COR-L47 (cell line): Measurements from ENCODE around the gene TSTD1.
A peak's percentile ranks its signal among the peaks of the same experiment; 100 is the strongest.
"Not testable (repeated sequence)": the region's sequence is repeated elsewhere in the genome, so short reads cannot be mapped to it uniquely, and the experiment has no call there.

Experiments used
- DNase-seq: peaks from one replicate; lab custom pipeline; 2025; lab: John Stamatoyannopoulos, UW

The TSTD1 gene

DNA sequence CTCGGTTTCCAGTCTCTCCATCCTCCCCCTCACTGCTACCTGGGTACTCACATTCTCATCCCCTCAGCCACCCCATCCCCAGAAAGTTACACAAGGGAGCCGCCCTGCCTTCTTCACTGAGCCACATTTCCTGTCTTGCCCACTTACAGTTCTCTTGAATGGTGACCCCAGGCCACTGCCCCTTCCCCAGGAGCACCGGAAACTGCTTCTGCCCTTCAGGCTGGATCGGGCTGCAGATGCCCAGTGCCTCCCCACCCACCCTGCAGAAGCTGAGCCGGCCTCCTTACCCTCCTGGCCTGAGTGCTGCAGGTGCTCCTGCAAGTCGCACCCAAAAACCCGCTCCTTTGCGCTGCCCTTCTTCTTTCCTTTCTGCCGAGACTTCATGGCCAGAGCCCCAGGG is 30.5 kb upstream of the TSTD1 start:
- no peak for DNase-seq

DNA sequence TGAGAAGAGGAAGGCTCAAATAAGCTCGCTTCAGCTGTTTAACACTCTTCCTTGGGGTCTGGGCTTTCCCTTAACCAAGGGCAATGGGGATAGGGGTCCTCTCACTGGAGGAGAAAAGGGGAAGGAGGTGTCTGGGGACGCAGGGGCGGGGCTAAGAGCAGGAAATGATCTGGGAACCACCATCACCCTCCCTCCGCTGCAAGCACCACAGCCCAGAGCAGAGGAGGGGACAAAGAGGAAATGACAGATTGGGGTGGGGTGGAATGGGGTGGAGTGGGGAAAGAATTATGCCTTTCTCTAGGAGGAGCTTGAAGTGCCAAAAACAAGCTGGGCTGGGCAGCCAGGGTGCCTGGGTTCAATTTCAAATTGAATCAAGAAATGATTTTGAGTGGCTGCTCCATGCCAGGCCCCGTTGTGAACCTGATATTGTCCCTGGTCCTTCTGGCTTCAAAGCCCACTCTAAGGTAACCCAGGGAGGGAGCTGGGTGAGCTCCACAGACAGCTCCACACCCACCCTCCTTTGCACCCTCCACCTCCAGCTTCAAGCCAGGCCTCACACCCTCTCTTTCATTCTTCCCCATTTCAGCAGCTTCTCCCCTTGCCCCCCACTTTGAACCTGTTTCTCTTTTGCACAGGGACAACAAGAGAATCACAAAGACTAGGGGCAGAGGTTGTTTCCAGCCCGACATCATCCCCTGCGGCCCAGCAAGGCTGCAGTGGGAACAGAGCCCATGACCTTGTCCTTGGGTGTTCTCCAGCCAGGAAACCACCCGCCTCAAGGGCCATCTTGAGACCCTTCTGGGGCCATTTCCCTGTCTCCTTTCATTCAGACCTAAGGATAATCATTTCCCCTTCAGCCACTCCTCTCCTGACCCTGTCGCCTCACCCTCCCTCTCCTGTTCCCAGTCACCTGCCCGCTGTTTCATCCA is 29.8 kb upstream of the TSTD1 start:
- no peak for DNase-seq

DNA sequence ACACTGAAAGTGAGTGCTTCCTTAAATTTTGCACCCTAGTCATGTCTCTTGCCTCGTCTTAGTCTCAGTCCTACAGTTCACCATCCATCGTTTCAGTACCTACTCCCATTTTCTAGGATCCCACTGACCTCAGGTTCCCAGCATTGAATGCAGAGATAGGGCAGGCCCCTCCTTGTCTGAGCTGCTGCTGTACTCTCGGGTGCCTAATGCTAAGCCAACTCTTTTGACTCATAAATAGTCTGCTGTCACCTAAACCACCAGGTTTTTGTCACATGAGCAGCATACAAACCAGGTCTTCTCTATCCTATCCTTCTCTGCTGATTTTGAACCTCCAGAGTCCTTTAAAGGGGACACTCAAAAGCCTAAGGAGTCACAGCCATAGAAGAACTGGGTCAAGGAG is 27.9 kb upstream of the TSTD1 start:
- no peak for DNase-seq

DNA sequence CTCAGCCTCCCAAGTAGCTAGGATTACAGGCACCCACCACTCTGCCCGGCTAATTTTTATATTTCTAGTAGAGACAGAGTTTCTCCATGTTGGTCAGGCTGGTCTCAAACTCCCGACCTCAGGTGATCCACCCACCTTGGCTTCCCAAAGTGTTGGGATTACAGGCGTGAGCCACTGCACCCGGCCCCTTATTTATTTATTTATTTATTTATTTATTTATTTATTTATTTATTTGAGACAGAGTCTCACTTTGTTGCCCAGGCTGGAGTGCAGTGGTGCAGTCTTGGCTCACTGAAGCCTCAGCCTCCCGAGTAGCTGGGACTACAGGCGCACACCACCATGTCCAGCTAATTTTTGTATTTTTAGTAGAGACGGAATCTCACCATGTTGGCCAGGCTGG is 26.9 kb upstream of the TSTD1 start:
- DNase-seq = not testable (repeated sequence)

DNA sequence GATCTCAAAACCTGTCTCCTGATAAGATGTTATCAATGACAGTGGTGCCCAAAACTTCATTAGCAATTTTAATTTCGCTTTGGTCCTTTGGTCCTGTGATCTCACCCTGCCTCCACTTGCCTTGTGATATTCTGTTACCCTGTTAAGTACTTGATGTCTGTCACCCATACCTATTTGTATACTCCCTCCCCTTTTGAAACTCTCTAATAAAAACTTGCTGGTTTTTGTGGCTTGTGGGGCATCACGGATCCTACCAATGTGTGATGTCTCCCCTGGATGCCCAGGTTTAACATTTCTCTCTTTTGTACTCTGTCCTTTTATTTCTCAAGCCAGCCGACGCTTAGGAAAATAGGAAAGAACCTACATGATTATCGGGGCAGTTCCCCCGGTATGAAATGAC is 25.2 kb upstream of the TSTD1 start:
- not testable (repeated sequence) for DNase-seq

DNA sequence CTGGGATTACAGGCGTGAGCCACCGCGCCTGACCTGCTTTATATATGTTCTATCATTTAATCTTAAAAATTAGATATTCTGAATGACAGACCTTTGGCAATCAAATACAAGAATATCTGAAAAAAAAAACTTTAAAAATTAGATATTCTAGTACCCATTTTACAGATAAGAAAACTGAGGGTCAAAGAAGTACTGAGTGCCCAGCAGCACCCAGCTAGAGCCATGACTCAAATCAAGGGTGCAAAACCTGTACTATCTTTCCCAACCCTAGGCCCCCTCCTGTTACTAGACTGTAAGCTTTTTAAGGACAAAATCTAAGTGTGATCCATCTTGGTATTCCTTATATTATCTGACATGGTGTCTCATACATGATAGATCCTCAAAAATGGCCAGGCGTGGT is 22.7 kb upstream of the TSTD1 start:
- no peak for DNase-seq

DNA sequence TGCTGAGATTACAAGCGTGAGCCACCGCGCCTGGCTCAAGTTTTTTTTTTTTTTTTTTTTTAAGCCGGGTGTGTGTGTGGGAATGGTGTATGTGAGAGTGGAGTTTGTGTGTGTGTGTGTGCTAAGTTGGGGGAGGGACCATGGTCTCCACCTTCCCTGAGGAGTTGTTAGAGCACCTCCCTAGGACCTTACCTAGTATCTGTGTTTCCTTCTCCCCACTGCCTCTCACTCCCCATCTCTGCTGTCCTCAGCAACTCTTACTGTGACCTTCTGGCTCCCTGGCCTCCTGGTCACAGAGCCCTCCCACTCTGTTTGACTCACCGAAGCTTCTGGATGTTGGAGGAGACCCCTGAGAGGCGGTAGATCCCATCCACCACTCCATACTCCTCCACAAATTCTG is 20.5 kb upstream of the TSTD1 start:
- no peak for DNase-seq

DNA sequence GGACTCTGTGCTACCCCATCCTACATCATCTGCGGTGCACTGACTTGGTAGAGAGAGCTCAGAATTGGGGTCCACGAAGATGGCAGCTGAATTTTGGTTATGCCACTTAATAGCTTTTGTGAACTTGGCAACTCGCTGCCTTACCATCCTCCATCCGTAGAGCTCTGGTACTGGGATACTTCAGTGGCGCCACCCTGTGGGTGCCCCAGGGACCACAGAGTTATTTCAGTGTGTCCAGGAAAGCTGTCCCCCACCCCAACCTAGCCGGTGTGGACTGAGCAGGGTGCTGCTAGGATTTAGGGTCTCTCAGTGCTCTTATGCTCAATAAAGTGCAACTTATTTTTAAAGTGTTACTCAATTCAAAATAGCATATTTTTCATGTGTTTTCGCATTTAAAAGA is 16.0 kb upstream of the TSTD1 start:
- DNase-seq = no peak

DNA sequence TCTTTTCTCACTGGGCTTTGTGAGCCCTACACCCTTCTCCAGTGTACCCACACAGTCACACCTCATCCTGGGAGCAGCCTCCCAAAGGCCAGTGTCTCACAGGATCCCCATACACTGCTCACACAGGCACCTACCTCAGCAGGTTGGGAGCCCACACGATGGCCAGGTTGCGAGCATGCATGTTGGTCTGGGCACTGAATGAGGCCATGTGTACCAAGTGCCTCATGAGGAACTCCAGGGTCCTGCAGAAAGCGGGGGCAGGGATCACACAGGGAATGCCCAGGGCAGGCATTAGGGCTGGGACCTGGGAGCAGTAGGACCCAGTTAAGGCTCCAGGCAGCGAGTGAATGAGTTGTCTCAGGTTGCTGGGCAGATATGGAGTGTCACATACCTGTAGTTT is 15.5 kb upstream of the TSTD1 start:
- DNase-seq = no peak

DNA sequence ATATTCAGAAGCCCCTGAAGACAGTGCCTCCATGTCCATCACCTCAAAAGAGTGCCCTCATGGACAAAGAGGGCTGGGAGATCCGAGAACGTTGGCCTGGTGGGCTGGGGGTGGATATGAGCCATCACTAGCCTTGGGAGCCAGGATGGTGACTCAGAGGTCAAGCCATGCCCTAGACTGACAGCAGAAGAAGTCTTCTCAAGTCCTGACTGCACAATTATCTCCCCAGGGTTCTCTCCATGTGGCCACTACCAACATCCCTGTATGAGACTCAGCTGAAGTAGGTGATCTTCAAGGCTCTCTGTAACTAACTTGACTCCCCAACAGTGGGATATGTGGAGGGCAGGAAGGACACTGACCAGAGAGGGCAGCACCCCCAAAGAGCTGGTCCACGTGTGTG is 14.1 kb upstream of the TSTD1 start:
- DNase-seq = no peak

DNA sequence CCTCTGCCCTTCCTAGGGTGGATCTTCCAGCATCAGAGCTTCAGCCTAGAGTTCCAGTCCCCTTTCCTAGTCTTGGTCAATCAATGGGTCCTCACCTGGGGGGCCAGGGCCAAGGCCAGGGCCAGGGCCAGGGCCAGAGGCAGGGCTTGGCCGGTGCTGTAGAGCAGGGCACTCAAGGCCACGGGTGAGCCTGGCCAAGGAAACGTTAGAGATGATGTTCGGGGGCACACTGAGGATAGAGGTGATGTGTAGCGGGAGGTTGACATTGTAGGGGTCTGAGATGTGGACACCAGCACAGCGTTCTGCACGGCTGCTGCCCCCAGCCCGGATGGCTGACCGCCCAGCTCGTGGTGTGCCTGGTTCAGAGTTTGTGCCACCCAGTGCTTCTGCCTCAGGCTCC is 12.5 kb upstream of the TSTD1 start:
- no peak for DNase-seq

DNA sequence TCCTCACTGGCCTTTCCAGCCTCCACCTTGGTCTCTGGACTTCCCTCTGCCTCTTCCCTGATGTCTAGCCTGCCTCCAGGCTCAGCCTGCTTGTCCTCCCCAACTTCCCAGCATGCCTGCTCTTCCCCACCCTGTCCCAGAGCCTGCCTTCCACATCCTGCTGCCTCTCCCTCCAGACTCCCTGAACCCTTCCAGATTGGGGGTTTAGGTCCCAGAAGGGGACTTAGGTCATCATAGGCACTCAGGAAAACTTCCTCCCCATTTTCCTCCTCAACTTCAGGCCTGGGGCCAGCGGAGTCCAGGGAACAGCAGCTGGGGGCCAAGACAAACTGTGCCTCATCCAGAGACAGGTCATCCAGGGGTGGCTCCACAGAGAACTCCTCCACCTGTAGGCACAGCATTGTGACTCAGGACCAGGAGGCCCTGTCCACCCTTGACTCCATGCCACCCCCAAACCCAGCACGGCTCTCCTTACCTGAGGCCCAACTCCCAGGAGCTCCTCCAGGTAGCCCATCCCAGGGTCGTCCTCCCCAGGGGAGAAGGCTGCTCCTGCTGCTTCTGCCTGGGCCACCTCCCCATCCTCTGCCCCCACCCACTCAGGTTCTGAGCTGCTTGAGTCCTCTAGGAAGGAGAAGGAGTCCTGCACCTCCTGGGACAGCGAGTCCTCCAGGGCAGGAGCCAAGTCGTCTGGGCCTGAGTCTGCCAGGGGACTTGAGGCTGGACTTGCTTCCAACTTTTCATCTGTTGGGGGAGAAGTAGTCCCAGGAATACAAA is 10.4 kb upstream of the TSTD1 start:
- no peak for DNase-seq

DNA sequence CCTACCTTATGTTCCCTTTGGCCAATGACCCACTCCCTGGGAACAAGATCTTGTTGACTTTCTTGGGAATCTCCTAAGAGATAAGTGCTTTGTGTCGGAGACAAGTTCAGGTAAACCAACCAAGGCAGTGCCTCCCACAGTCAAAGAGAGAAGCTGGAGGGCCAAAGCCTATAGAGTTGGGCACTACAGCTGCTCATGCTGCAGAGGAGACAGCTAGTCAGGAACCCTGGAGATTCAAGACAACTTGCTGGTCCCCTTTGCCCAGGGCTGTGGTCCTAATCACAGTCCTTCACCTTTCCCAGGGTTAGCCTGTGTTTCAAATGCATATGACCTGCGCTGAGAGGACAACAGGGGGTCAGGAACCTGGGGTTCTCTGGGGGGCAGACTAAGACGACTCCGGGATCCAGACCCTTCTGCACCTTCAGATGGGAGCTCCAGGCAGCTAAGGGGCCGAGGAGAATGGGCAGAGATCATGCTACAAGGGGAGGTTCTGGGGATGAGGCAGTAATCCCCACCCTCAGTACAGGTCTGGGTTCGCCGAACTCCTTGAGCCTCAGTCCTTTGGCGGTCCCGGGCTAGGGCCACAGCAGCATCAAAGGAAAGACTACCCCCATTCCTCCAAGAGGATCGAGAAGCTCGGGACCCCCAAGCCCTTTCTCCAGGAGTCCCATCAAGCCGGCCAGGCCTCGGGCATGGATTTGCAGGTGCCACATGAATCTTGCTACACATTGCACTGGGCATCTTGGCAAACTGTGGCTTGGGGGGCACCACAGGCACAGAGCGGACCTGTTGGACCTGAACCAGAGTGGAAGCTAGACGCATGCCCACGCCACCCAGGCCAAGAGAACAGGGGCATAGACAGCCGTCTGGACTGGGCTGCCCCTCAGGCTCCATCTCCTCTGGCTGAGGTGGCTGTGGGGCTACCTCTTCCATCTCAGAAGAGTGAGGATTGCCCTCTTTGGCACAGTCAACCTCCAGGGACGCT is 9.0 kb upstream of the TSTD1 start:
- DNase-seq = no peak

DNA sequence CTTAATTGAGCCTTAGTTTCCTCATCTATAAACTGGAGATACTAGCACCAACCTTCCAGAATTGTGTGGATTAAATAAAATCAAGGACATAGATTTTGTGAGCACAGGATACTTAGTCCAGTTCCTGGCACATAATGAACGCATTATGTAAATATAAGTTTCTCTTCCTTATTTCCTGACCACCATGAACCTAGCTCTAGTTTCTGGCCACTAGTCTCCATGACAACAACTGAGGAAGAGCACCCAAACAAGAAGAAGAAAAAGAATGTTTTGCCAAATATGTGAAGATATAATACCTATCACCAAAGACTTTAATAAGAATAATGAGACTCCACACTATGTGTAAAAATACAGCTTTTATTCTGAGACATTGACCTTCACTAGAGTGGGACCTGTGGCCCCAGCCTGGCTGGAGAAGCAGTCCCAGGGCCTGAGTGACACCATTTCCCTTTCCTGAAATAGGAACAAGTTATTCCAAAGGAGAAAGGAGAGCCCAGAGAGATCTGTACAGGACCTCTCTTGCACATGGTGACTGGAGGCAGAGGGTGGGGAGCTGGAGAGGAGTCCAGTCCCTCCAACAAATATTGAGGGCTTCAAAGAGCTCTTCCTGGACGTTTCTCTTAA is 8.0 kb upstream of the TSTD1 start:
- no peak for DNase-seq

DNA sequence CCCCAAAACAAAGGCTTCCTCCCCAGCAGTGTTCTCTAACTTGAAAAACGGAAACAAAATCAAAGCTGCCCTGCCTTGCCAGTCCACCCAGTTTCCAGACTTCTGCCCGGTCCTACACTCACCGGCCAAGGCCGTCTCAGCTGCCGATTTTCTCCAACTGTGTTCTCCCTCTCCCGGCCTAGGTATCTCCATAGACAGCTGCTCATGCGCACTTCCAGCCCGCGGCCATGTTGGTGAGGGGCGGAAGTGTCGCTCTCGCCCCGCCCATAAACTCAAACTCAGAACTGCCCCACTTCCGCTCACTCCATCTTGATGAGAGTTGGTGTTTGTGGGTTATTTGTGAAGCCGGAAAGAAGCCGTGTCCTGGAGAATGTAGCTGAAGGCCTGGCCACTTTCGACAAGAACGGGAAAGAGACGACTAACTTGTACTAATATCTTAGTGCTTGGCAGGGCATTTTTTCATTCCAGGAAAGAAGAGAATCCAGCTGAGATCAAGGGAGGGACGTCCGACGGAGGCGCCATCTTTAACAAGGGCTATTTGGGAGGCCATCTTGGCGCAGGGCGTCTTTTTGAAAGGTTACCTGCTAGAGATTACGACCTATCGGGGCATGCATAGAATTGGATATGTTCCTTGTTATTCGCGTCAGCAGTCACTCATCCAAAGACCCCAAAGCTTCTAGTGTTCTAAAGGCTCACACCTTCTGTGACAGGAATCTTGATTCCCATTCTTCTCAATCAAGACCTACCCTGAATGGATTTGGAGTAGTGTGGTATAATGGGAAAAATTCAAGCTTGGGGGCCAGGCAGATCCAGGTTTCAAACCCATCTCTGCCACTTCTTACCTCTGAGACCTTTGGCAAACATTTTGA is 7.2 kb upstream of the TSTD1 start, which contains the start of gene USF1:
Gene USF1 (minus strand): TSS at position 242 of the 869 bp plus-strand sequence. CDS start 2,702 bp downstream, outside the sequence.
- DNase-seq = peak; percentile 91

DNA sequence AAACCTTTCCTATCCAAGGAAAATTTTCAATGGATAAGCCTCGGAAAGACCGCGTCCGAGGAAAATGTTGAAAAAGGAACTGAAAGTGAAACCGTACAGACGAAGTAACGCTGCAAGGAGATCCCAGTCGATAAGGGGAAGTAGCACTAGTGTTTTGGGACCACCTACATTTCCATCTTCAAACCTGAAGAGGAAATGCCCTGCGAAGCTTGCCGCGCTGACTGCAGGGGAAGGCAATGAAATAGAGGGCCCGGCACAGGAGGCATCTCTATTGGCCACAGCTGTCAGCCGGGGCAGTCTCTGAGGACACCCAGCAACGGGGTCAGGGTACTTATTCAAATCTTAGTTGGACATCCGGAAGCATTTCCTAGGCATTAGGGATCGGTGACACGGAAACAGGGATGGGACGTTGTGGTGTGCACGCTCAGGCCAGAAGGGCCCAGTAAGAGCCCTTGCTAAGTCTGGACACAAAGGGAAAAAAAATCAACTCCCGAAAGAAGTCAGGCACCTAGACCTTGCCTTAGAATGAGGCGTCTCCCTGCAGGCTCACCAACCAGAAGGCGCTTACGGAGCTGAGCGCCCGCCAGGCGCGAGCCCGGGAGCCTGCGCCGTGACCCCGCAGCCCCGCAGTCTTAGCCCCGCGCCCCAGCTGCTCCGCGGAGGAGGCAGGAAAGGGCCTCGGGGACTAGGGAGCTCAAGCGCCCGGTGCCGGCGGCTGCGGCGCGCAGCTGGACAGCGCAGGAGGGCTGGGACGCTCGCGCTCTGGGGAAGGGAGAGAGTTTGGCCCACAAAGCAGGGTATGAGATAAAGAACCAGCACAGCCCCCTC is 6.4 kb upstream of the TSTD1 start:
- DNase-seq = peak; percentile 42

DNA sequence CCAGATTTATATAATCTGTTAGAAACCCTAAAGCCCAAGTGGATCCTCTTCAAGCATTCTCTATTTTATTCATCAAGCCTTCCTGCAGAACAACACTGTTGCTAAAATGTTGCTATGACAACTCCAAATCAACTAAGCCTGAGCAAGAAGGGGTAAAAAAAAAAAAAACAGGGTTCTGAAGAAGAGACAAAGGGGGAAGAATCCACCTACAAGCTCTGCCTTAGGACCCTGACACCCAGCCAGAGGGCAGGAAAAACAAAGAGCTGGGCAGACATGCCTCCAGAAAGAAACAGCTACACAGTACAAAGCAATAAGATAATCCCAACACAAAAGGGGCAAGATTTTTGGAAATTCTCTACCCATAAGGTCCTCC is 5.8 kb upstream of the TSTD1 start:
- no peak for DNase-seq

DNA sequence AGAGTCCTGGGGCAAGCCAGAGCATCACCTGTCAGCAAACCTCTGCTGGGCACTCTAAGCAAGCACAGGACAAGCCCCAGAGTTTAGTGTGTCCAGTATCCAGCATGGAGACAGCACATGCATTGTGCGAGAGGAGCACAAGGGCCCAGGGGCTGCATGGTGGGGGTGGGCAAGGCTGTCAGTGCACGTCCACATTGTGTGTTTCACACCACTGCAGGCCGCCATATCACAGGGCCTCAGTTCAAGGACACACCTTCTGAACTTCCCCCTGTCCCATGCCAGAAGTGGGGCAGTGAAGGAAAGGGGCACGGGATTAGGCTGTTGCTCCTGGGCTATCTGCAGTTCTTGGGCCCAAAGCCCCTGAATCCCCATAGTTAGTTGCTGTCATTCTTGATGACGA is 782 bp upstream of the TSTD1 start:
- DNase-seq = no peak

DNA sequence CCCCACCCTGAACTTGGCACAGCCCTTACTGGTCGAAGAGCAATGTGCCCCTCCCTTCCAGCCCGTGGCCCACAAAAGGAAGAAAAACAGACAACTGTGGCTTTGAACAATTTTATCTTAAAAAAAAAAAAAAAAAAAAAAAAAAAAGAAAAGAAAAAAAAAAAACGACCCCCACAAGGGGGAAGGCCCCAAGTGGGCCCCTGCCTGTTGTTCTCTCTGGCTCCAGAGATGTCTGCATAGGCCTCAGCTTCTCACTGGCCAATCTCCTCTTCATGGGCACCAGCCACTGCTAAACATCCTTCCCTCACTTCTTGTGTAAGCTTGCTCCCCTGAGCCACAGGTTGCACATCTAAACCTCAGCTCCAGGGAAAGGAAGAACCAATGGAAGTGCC is 386 bp upstream of the TSTD1 start:
- DNase-seq = no peak
